HG03565 (cell line): Measurements from ENCODE around the gene MTOR.

Experiments used
- ATAC-seq: cut with Tn5 transposase; IDR thresholded peaks from one replicate; pipeline ENCODE4 v1.9.1; 2021; ENCODE audit warnings: mild to moderate bottlenecking, moderate library complexity; ENCODE audit not compliant: unreplicated experiment

MTOR gene

GRCh38 chr1:11153184-11153583 lies 109.2 kb downstream of the MTOR start:
- ATAC-seq = no peak

GRCh38 chr1:11152755-11153154 lies 109.6 kb downstream of the MTOR start:
- ATAC-seq = no peak

- no peak for ATAC-seq
These were observed 110.3 kb downstream of the MTOR start for GRCh38 chr1:11151826-11152612.

- no peak for ATAC-seq
These were observed 111.2 kb downstream of the MTOR start for GRCh38 chr1:11151114-11151513.

- ATAC-seq = no peak
These were observed 112.0 kb downstream of the MTOR start for GRCh38 chr1:11150326-11150725.

GRCh38 chr1:11147197-11147770 lies 115.1 kb downstream of the MTOR start:
- ATAC-seq = no peak

- ATAC-seq = no peak
These were observed 116.6 kb downstream of the MTOR start for GRCh38 chr1:11145741-11146140.

GRCh38 chr1:11144570-11145256 lies 117.6 kb downstream of the MTOR start:
- no peak for ATAC-seq

- ATAC-seq = no peak
These were observed 118.4 kb downstream of the MTOR start for GRCh38 chr1:11143907-11144306.

- ATAC-seq = no peak
These were observed 119.0 kb downstream of the MTOR start for GRCh38 chr1:11143401-11143800.

GRCh38 chr1:11142618-11143391 lies 119.5 kb downstream of the MTOR start:
- ATAC-seq = no peak

- ATAC-seq = no peak
These were observed 123.4 kb downstream of the MTOR start for GRCh38 chr1:11138952-11139351.

- ATAC-seq = no peak
These were observed 124.3 kb downstream of the MTOR start for GRCh38 chr1:11138029-11138428.

- no peak for ATAC-seq
These were observed 127.5 kb downstream of the MTOR start for GRCh38 chr1:11134898-11135266.

- no peak for ATAC-seq
These were observed 128.0 kb downstream of the MTOR start for GRCh38 chr1:11134251-11134897.

- ATAC-seq = no peak
These were observed 129.6 kb downstream of the MTOR start for GRCh38 chr1:11132563-11133293.

GRCh38 chr1:11131816-11132215 lies 130.5 kb downstream of the MTOR start:
- ATAC-seq = no peak

GRCh38 chr1:11130406-11130805 lies 131.9 kb downstream of the MTOR start:
- no peak for ATAC-seq

- ATAC-seq = no peak
These were observed 132.5 kb downstream of the MTOR start for GRCh38 chr1:11129649-11130390.

GRCh38 chr1:11126569-11126968 lies 135.8 kb downstream of the MTOR start:
- ATAC-seq = no peak
